ENCODE results near the gene DUOXA2. TPM values are rescaled to one million over a fixed set of nuclear protein-coding genes. Genes with fewer than 3 reads are reported as not detected.

Gene DUOXA2
- total RNA-seq, 1 donor from 2014 or later: not detected

GRCh38 chr15:45083223-45083622 is 30.9 kb upstream of the DUOXA2 start:
- H3K27me3 ChIP-seq (ENCODE audit: control insufficient read depth in 3 of 3, insufficient read depth in 3 of 3, low read length in 3 of 3): peaks cover 0 to 5% (median 0%) of the 10 kb centered on the region in 3 donors
- no peaks in the 10 kb centered on the region for H3K4me1 ChIP-seq (ENCODE audit: control insufficient read depth in 3 of 3, insufficient read depth in 3 of 3, low read length in 3 of 3)
- no peak overlapping the region for H3K27ac ChIP-seq (ENCODE audit: low read depth, low read length)
- no peak overlapping the region for H3K9ac ChIP-seq (ENCODE audit: low read depth in 1 of 3, low read length in 3 of 3)
- H3K4me3 ChIP-seq (ENCODE audit: low read length in 3 of 3): no peak overlapping the region
- H3K9me3 ChIP-seq (ENCODE audit: control insufficient read depth in 3 of 3, low read length in 3 of 3): no peaks in the 10 kb centered on the region
- no peaks in the 10 kb centered on the region for H3K36me3 ChIP-seq (ENCODE audit: control insufficient read depth in 3 of 3, insufficient read depth in 3 of 3, low read length in 3 of 3)

GRCh38 chr15:45084163-45084562 is 30.0 kb upstream of the DUOXA2 start:
- H3K4me3 ChIP-seq (ENCODE audit: low read length in 3 of 3): no peak overlapping the region
- no peaks in the 10 kb centered on the region for H3K9me3 ChIP-seq (ENCODE audit: control insufficient read depth in 3 of 3, low read length in 3 of 3)
- no peak overlapping the region for H3K27ac ChIP-seq (ENCODE audit: low read depth, low read length)
- peaks cover 0 to 5% (median 0%) of the 10 kb centered on the region in 3 donors for H3K27me3 ChIP-seq (ENCODE audit: control insufficient read depth in 3 of 3, insufficient read depth in 3 of 3, low read length in 3 of 3)
- no peak overlapping the region for H3K9ac ChIP-seq (ENCODE audit: low read depth in 1 of 3, low read length in 3 of 3)
- no peaks in the 10 kb centered on the region for H3K4me1 ChIP-seq (ENCODE audit: control insufficient read depth in 3 of 3, insufficient read depth in 3 of 3, low read length in 3 of 3)
- no peaks in the 10 kb centered on the region for H3K36me3 ChIP-seq (ENCODE audit: control insufficient read depth in 3 of 3, insufficient read depth in 3 of 3, low read length in 3 of 3)

GRCh38 chr15:45087513-45087912 is 26.6 kb upstream of the DUOXA2 start:
- Histone ChIP-seq H3K27me3 (ENCODE audit: control insufficient read depth in 3 of 3, insufficient read depth in 3 of 3, low read length in 3 of 3) (peaks cover 0 to 5% (median 2%) of the 10 kb centered on the region in 3 donors), H3K9ac (ENCODE audit: low read depth in 1 of 3, low read length in 3 of 3) (no peak overlapping the region), H3K4me1 (ENCODE audit: control insufficient read depth in 3 of 3, insufficient read depth in 3 of 3, low read length in 3 of 3) (peaks cover 0 to 3% (median 0%) of the 10 kb centered on the region in 3 donors), H3K36me3 (ENCODE audit: control insufficient read depth in 3 of 3, insufficient read depth in 3 of 3, low read length in 3 of 3) (no peaks in the 10 kb centered on the region), H3K27ac (ENCODE audit: low read depth, low read length) (no peak overlapping the region), H3K9me3 (ENCODE audit: control insufficient read depth in 3 of 3, low read length in 3 of 3) (no peaks in the 10 kb centered on the region), H3K4me3 (ENCODE audit: low read length in 3 of 3) (no peak overlapping the region)

- Histone ChIP-seq H3K4me1 (ENCODE audit: control insufficient read depth in 3 of 3, insufficient read depth in 3 of 3, low read length in 3 of 3) (peaks cover 0 to 3% (median 0%) of the 10 kb centered on the region in 3 donors), H3K27me3 (ENCODE audit: control insufficient read depth in 3 of 3, insufficient read depth in 3 of 3, low read length in 3 of 3) (peaks cover 0 to 5% (median 2%) of the 10 kb centered on the region in 3 donors), H3K27ac (ENCODE audit: low read depth, low read length) (no peak overlapping the region), H3K36me3 (ENCODE audit: control insufficient read depth in 3 of 3, insufficient read depth in 3 of 3, low read length in 3 of 3) (no peaks in the 10 kb centered on the region), H3K9ac (ENCODE audit: low read depth in 1 of 3, low read length in 3 of 3) (no peak overlapping the region), H3K4me3 (ENCODE audit: low read length in 3 of 3) (no peak overlapping the region), H3K9me3 (ENCODE audit: control insufficient read depth in 3 of 3, low read length in 3 of 3) (no peaks in the 10 kb centered on the region)
Observed at GRCh38 chr15:45088801-45089711, 25.1 kb upstream of the DUOXA2 start.

- H3K9me3 ChIP-seq (ENCODE audit: control insufficient read depth in 3 of 3, low read length in 3 of 3): no peaks in the 10 kb centered on the region
- H3K4me1 ChIP-seq (ENCODE audit: control insufficient read depth in 3 of 3, insufficient read depth in 3 of 3, low read length in 3 of 3): peaks cover 0 to 3% (median 0%) of the 10 kb centered on the region in 3 donors
- H3K27ac ChIP-seq (ENCODE audit: low read depth, low read length): no peak overlapping the region
- H3K27me3 ChIP-seq (ENCODE audit: control insufficient read depth in 3 of 3, insufficient read depth in 3 of 3, low read length in 3 of 3): peaks cover 0 to 3% (median 2%) of the 10 kb centered on the region in 3 donors
- no peaks in the 10 kb centered on the region for H3K36me3 ChIP-seq (ENCODE audit: control insufficient read depth in 3 of 3, insufficient read depth in 3 of 3, low read length in 3 of 3)
- no peak overlapping the region for H3K4me3 ChIP-seq (ENCODE audit: low read length in 3 of 3)
- no peak overlapping the region for H3K9ac ChIP-seq (ENCODE audit: low read depth in 1 of 3, low read length in 3 of 3)
Observed at GRCh38 chr15:45089712-45090373, 24.3 kb upstream of the DUOXA2 start.

GRCh38 chr15:45091161-45091560 is 23.0 kb upstream of the DUOXA2 start:
- peaks cover 0 to 3% (median 2%) of the 10 kb centered on the region in 3 donors for H3K27me3 ChIP-seq (ENCODE audit: control insufficient read depth in 3 of 3, insufficient read depth in 3 of 3, low read length in 3 of 3)
- no peak overlapping the region for H3K9ac ChIP-seq (ENCODE audit: low read depth in 1 of 3, low read length in 3 of 3)
- no peak overlapping the region for H3K27ac ChIP-seq (ENCODE audit: low read depth, low read length)
- H3K4me3 ChIP-seq (ENCODE audit: low read length in 3 of 3): no peak overlapping the region
- peaks cover 0 to 3% (median 0%) of the 10 kb centered on the region in 3 donors for H3K4me1 ChIP-seq (ENCODE audit: control insufficient read depth in 3 of 3, insufficient read depth in 3 of 3, low read length in 3 of 3)
- H3K36me3 ChIP-seq (ENCODE audit: control insufficient read depth in 3 of 3, insufficient read depth in 3 of 3, low read length in 3 of 3): no peaks in the 10 kb centered on the region
- H3K9me3 ChIP-seq (ENCODE audit: control insufficient read depth in 3 of 3, low read length in 3 of 3): no peaks in the 10 kb centered on the region

GRCh38 chr15:45091576-45091975 is 22.6 kb upstream of the DUOXA2 start:
- Histone ChIP-seq H3K9ac (ENCODE audit: low read depth in 1 of 3, low read length in 3 of 3) (no peak overlapping the region), H3K36me3 (ENCODE audit: control insufficient read depth in 3 of 3, insufficient read depth in 3 of 3, low read length in 3 of 3) (no peaks in the 10 kb centered on the region), H3K27me3 (ENCODE audit: control insufficient read depth in 3 of 3, insufficient read depth in 3 of 3, low read length in 3 of 3) (peaks cover 0 to 3% (median 2%) of the 10 kb centered on the region in 3 donors), H3K4me1 (ENCODE audit: control insufficient read depth in 3 of 3, insufficient read depth in 3 of 3, low read length in 3 of 3) (peaks cover 0 to 3% (median 0%) of the 10 kb centered on the region in 3 donors), H3K9me3 (ENCODE audit: control insufficient read depth in 3 of 3, low read length in 3 of 3) (no peaks in the 10 kb centered on the region), H3K27ac (ENCODE audit: low read depth, low read length) (no peak overlapping the region), H3K4me3 (ENCODE audit: low read length in 3 of 3) (no peak overlapping the region)

GRCh38 chr15:45093013-45093412 is 21.1 kb upstream of the DUOXA2 start:
- H3K27me3 ChIP-seq (ENCODE audit: control insufficient read depth in 3 of 3, insufficient read depth in 3 of 3, low read length in 3 of 3): peaks cover 0 to 2% (median 0%) of the 10 kb centered on the region in 3 donors
- no peak overlapping the region for H3K9ac ChIP-seq (ENCODE audit: low read depth in 1 of 3, low read length in 3 of 3)
- H3K36me3 ChIP-seq (ENCODE audit: control insufficient read depth in 3 of 3, insufficient read depth in 3 of 3, low read length in 3 of 3): no peaks in the 10 kb centered on the region
- no peak overlapping the region for H3K27ac ChIP-seq (ENCODE audit: low read depth, low read length)
- H3K4me3 ChIP-seq (ENCODE audit: low read length in 3 of 3): no peak overlapping the region
- peaks cover 0 to 3% (median 0%) of the 10 kb centered on the region in 3 donors for H3K4me1 ChIP-seq (ENCODE audit: control insufficient read depth in 3 of 3, insufficient read depth in 3 of 3, low read length in 3 of 3)
- no peaks in the 10 kb centered on the region for H3K9me3 ChIP-seq (ENCODE audit: control insufficient read depth in 3 of 3, low read length in 3 of 3)

GRCh38 chr15:45093622-45094357 is 20.3 kb upstream of the DUOXA2 start:
- peaks cover 0 to 3% (median 0%) of the 10 kb centered on the region in 3 donors for H3K4me1 ChIP-seq (ENCODE audit: control insufficient read depth in 3 of 3, insufficient read depth in 3 of 3, low read length in 3 of 3)
- peaks cover 0 to 2% (median 0%) of the 10 kb centered on the region in 3 donors for H3K27me3 ChIP-seq (ENCODE audit: control insufficient read depth in 3 of 3, insufficient read depth in 3 of 3, low read length in 3 of 3)
- H3K4me3 ChIP-seq (ENCODE audit: low read length in 3 of 3): no peak overlapping the region
- no peak overlapping the region for H3K9ac ChIP-seq (ENCODE audit: low read depth in 1 of 3, low read length in 3 of 3)
- H3K9me3 ChIP-seq (ENCODE audit: control insufficient read depth in 3 of 3, low read length in 3 of 3): no peaks in the 10 kb centered on the region
- H3K36me3 ChIP-seq (ENCODE audit: control insufficient read depth in 3 of 3, insufficient read depth in 3 of 3, low read length in 3 of 3): no peaks in the 10 kb centered on the region
- H3K27ac ChIP-seq (ENCODE audit: low read depth, low read length): no peak overlapping the region

Measured in skeletal muscle tissue (tissue), 4 donors.